Forelimb muscle (tissue), 1 donor: Measurements from ENCODE around the gene SDCBP2. TPM values are rescaled to one million over a fixed set of nuclear protein-coding genes. Genes with fewer than 3 reads are reported as not detected.
"Not testable (repeated sequence)": the region's sequence is repeated elsewhere in the genome, so short reads cannot be mapped to it uniquely, and the experiment has no call there.

Experiments used
- DNase-seq: peaks from one replicate; pipeline ENCODE4 v3.0.0-alpha.2; 2013; ENCODE audit warnings: low read depth
- polyA plus RNA-seq: library from polyadenylated mRNA; unstranded; fragments of 120-200 nt; gene quantifications from one replicate; pipeline ENCODE4 v1.2.1, GENCODE V29; 2013; ENCODE audit not compliant: insufficient read length

SDCBP2 gene
- polyA plus RNA-seq, 1 donor = 1.5 TPM

- DNase-seq = no peak
Measured at GRCh38 chr20:1360094-1360846, 31.3 kb upstream of the SDCBP2 start.

GRCh38 chr20:1357921-1358671, 29.2 kb upstream of the SDCBP2 start:
- DNase-seq = no peak

GRCh38 chr20:1353956-1354355, 25.0 kb upstream of the SDCBP2 start:
- DNase-seq = no peak

GRCh38 chr20:1346315-1346969, 17.5 kb upstream of the SDCBP2 start:
- no peak for DNase-seq

GRCh38 chr20:1345756-1346093, 16.8 kb upstream of the SDCBP2 start:
- no peak for DNase-seq

GRCh38 chr20:1345030-1345755, 16.3 kb upstream of the SDCBP2 start:
- no peak for DNase-seq

GRCh38 chr20:1343446-1344124, 14.6 kb upstream of the SDCBP2 start:
- DNase-seq = not testable (repeated sequence)

GRCh38 chr20:1341561-1342265, 12.8 kb upstream of the SDCBP2 start:
- no peak for DNase-seq

GRCh38 chr20:1338801-1339200, 9.9 kb upstream of the SDCBP2 start:
- no peak for DNase-seq

GRCh38 chr20:1338096-1338495, 9.2 kb upstream of the SDCBP2 start:
- no peak for DNase-seq

- DNase-seq = no peak
Measured at GRCh38 chr20:1337441-1337840, 8.5 kb upstream of the SDCBP2 start.

- DNase-seq = no peak
Measured at GRCh38 chr20:1336699-1337367, 7.9 kb upstream of the SDCBP2 start.

- no peak for DNase-seq
Measured at GRCh38 chr20:1335961-1336698, 7.2 kb upstream of the SDCBP2 start.

GRCh38 chr20:1334761-1335160, 5.8 kb upstream of the SDCBP2 start:
- DNase-seq = no peak

GRCh38 chr20:1334370-1334731, 5.4 kb upstream of the SDCBP2 start:
- DNase-seq = no peak

GRCh38 chr20:1333462-1334369, 4.8 kb upstream of the SDCBP2 start:
- no peak for DNase-seq

GRCh38 chr20:1332749-1333300, 3.9 kb upstream of the SDCBP2 start:
- DNase-seq = no peak

- no peak for DNase-seq
Measured at GRCh38 chr20:1331801-1332453, 3.0 kb upstream of the SDCBP2 start.
